ENCODE data around the gene SLC17A3. TPM values are rescaled to one million over a fixed set of nuclear protein-coding genes. Genes with fewer than 3 reads are reported as not detected.

SLC17A3 gene
- polyA plus RNA-seq, 1 donor from 2014 or later = not detected

GRCh38 chr6:25844518-25844917, 29.5 kb downstream of the SLC17A3 start:
- Histone ChIP-seq H3F3A (ENCODE audit: insufficient read depth, low read length, poor library complexity, severe bottlenecking) (no peaks in the 10 kb centered on the region), H4K20me1 (ENCODE audit: insufficient read depth) (no peaks in the 10 kb centered on the region), H3K36me3 (ENCODE audit: insufficient read depth, low read length) (no peaks in the 10 kb centered on the region), H3K4me2 (ENCODE audit: low read length) (no peak overlapping the region), H3K79me2 (replicated peaks; ENCODE audit: insufficient read depth, low read length) (no peaks in the 10 kb centered on the region), H3K4me3 (ENCODE audit: low read length) (no peak overlapping the region), H3K27ac (ENCODE audit: low read length) (no peak overlapping the region), H3K9me2 (ENCODE audit: insufficient read depth, low read length) (no peaks in the 10 kb centered on the region), H3K27me3 (ENCODE audit: insufficient read depth, low read depth, low read length) (no peaks in the 10 kb centered on the region), H2AFZ (ENCODE audit: low read depth, low read length) (no peak overlapping the region), H3K9ac (ENCODE audit: low read length) (no peak overlapping the region), H3K9me3 (ENCODE audit: low read length) (no peaks in the 10 kb centered on the region)
- no peak for TF ChIP-seq CTCF (IDR thresholded peaks at IDR 0.05; ENCODE audit: poor library complexity, severe bottlenecking)
- no peak for TF ChIP-seq RAD21 (conservative IDR thresholded peaks at IDR 0.05)

GRCh38 chr6:25842526-25842925, 31.5 kb downstream of the SLC17A3 start:
- Histone ChIP-seq H3K27ac (ENCODE audit: low read length) (no peak overlapping the region), H3K79me2 (replicated peaks; ENCODE audit: insufficient read depth, low read length) (no peaks in the 10 kb centered on the region), H3K36me3 (ENCODE audit: insufficient read depth, low read length) (no peaks in the 10 kb centered on the region), H3F3A (ENCODE audit: insufficient read depth, low read length, poor library complexity, severe bottlenecking) (no peaks in the 10 kb centered on the region), H3K4me3 (ENCODE audit: low read length) (no peak overlapping the region), H2AFZ (ENCODE audit: low read depth, low read length) (no peak overlapping the region), H3K27me3 (ENCODE audit: insufficient read depth, low read depth, low read length) (no peaks in the 10 kb centered on the region), H3K9me3 (ENCODE audit: low read length) (no peaks in the 10 kb centered on the region), H3K9ac (ENCODE audit: low read length) (no peak overlapping the region), H4K20me1 (ENCODE audit: insufficient read depth) (no peaks in the 10 kb centered on the region), H3K9me2 (ENCODE audit: insufficient read depth, low read length) (no peaks in the 10 kb centered on the region), H3K4me2 (ENCODE audit: low read length) (no peak overlapping the region)
- TF ChIP-seq CTCF (IDR thresholded peaks at IDR 0.05; ENCODE audit: poor library complexity, severe bottlenecking) (no peak), EP300 (conservative IDR thresholded peaks at IDR 0.05; ENCODE audit: poor library complexity, severe bottlenecking) (no peak)

- H3K4me2 ChIP-seq (ENCODE audit: low read length) = no peak overlapping the region
- no peaks in the 10 kb centered on the region for H3K79me2 ChIP-seq (replicated peaks; ENCODE audit: insufficient read depth, low read length)
- no peaks in the 10 kb centered on the region for H3F3A ChIP-seq (ENCODE audit: insufficient read depth, low read length, poor library complexity, severe bottlenecking)
- no peak overlapping the region for H2AFZ ChIP-seq (ENCODE audit: low read depth, low read length)
- TF ChIP-seq SMC3 (conservative IDR thresholded peaks at IDR 0.05; ENCODE audit: poor library complexity) (no peak), MXI1 (conservative IDR thresholded peaks at IDR 0.05; ENCODE audit: poor library complexity, severe bottlenecking) (no peak), CTCF (IDR thresholded peaks at IDR 0.05; ENCODE audit: poor library complexity, severe bottlenecking) (no peak), TAF1 (IDR thresholded peaks at IDR 0.05; ENCODE audit: low read depth) (no peak), EP300 (conservative IDR thresholded peaks at IDR 0.05; ENCODE audit: poor library complexity, severe bottlenecking) (no peak), RAD21 (conservative IDR thresholded peaks at IDR 0.05) (no peak), EZH2 (IDR thresholded peaks at IDR 0.05; ENCODE audit: borderline replicate concordance, insufficient read depth, low read length, poor library complexity, severe bottlenecking) (no peak), POLR2AphosphoS5 (IDR thresholded peaks at IDR 0.05) (no peak)
- TF ChIP-seq, protein P1, sequence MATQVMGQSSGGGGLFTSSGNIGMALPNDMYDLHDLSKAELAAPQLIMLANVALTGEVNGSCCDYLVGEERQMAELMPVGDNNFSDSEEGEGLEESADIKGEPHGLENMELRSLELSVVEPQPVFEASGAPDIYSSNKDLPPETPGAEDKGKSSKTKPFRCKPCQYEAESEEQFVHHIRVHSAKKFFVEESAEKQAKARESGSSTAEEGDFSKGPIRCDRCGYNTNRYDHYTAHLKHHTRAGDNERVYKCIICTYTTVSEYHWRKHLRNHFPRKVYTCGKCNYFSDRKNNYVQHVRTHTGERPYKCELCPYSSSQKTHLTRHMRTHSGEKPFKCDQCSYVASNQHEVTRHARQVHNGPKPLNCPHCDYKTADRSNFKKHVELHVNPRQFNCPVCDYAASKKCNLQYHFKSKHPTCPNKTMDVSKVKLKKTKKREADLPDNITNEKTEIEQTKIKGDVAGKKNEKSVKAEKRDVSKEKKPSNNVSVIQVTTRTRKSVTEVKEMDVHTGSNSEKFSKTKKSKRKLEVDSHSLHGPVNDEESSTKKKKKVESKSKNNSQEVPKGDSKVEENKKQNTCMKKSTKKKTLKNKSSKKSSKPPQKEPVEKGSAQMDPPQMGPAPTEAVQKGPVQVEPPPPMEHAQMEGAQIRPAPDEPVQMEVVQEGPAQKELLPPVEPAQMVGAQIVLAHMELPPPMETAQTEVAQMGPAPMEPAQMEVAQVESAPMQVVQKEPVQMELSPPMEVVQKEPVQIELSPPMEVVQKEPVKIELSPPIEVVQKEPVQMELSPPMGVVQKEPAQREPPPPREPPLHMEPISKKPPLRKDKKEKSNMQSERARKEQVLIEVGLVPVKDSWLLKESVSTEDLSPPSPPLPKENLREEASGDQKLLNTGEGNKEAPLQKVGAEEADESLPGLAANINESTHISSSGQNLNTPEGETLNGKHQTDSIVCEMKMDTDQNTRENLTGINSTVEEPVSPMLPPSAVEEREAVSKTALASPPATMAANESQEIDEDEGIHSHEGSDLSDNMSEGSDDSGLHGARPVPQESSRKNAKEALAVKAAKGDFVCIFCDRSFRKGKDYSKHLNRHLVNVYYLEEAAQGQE (IDR thresholded peaks at IDR 0.05; ENCODE audit: borderline replicate concordance) = no peak
- H4K20me1 ChIP-seq (ENCODE audit: insufficient read depth) = no peaks in the 10 kb centered on the region
- no peak overlapping the region for H3K9ac ChIP-seq (ENCODE audit: low read length)
- no peaks in the 10 kb centered on the region for H3K9me3 ChIP-seq (ENCODE audit: low read length)
- H3K27ac ChIP-seq (ENCODE audit: low read length) = no peak overlapping the region
- H3K27me3 ChIP-seq (ENCODE audit: insufficient read depth, low read depth, low read length) = no peaks in the 10 kb centered on the region
- no peaks in the 10 kb centered on the region for H3K9me2 ChIP-seq (ENCODE audit: insufficient read depth, low read length)
- no peaks in the 10 kb centered on the region for H3K36me3 ChIP-seq (ENCODE audit: insufficient read depth, low read length)
- no peak overlapping the region for H3K4me3 ChIP-seq (ENCODE audit: low read length)
These were observed 38.4 kb downstream of the SLC17A3 start for GRCh38 chr6:25835442-25836283.
